Testis (tissue), 3 donors: Measurements from ENCODE around the gene KRT9. TPM values are rescaled to one million over a fixed set of nuclear protein-coding genes. Genes with fewer than 3 reads are reported as not detected.
"Not testable (repeated sequence)": the region's sequence is repeated elsewhere in the genome, so short reads cannot be mapped to it uniquely, and the experiment has no call there.

Experiments used
- DNase-seq: peaks from one replicate; pipeline ENCODE4 v3.0.0-alpha.2; 2019
- H3K27ac ChIP-seq, 2 donors: fragments of 200-600 bp; sonication (generic); one replicate each; pipeline ENCODE4 v1.5.1; 2019
- H3K27me3 ChIP-seq: fragments of 200-600 bp; sonication (generic); one replicate; pipeline ENCODE4 v1.5.1; 2019
- H3K36me3 ChIP-seq: fragments of 200-600 bp; sonication (generic); one replicate; pipeline ENCODE4 v1.5.1; 2017; ENCODE audit warnings: low read depth; ENCODE audit errors: missing control alignments
- H3K4me1 ChIP-seq: fragments of 200-600 bp; sonication (generic); one replicate; pipeline ENCODE4 v1.5.1; 2019
- H3K4me3 ChIP-seq, 2 donors: fragments of 200-600 bp; sonication (generic); one replicate each; pipeline ENCODE4 v1.5.1; 2017 to 2019
- H3K9me3 ChIP-seq: fragments of 200-600 bp; sonication (generic); one replicate; pipeline ENCODE4 v1.5.1; 2017
- POLR2A ChIP-seq: fragments of 450-650 bp; IDR thresholded peaks from one replicate; pipeline ENCODE4 v1.6.1; 2017; ENCODE audit warnings: antibody characterized with exemption, mild to moderate bottlenecking, moderate library complexity
- WGBS, 2 donors: methylation state at CpG; one replicate each; pipeline ENCODE4 v1.1.5; 2018; 5-methylcytosine and 5-hydroxymethylcytosine counted together
- intact Hi-C: fragments of 100-400 bp; cut with DNase I; formaldehyde crosslinking; loops from one replicate; pipeline ENCODE4 v1.15.1; 2023; ENCODE audit warnings: low total_unique reads
- polyA plus RNA-seq: library from polyadenylated mRNA; stranded (reverse); fragments of 350-450 nt; fragmentation: Illumina TruSeq; extraction: RNeasy Lipid Tissue Mini Kit (QIAGEN cat#74804); gene quantifications from one replicate; pipeline ENCODE4 v1.2.3, GENCODE V29; 2014; ENCODE audit warnings: low read depth, low replicate concordance; ENCODE audit not compliant: insufficient read depth
- total RNA-seq, 2 donors: library from RNA; depleted of rRNA; stranded (reverse); fragments of >200 nt; gene quantifications; one replicate each; pipeline ENCODE4 v1.2.3, GENCODE V29; 2016
- TF ChIP-seq, protein P1 (sequence below), 3 experiments: fragments of 450-650 bp in 2 of 3; fragments of 200-600 bp in 1 of 3; sonication (generic) in 1 of 3; IDR thresholded peaks; one replicate each; pipeline ENCODE4 v1.5.1; 2016 to 2019; ENCODE audit warnings: antibody characterized with exemption in 3 of 3, mild to moderate bottlenecking in 2 of 3, moderate library complexity in 1 of 3

Gene KRT9
- total and polyA plus RNA-seq, 3 donors from 2014 or later: 0.29 to 0.43 TPM; not detected in 1

DNA sequence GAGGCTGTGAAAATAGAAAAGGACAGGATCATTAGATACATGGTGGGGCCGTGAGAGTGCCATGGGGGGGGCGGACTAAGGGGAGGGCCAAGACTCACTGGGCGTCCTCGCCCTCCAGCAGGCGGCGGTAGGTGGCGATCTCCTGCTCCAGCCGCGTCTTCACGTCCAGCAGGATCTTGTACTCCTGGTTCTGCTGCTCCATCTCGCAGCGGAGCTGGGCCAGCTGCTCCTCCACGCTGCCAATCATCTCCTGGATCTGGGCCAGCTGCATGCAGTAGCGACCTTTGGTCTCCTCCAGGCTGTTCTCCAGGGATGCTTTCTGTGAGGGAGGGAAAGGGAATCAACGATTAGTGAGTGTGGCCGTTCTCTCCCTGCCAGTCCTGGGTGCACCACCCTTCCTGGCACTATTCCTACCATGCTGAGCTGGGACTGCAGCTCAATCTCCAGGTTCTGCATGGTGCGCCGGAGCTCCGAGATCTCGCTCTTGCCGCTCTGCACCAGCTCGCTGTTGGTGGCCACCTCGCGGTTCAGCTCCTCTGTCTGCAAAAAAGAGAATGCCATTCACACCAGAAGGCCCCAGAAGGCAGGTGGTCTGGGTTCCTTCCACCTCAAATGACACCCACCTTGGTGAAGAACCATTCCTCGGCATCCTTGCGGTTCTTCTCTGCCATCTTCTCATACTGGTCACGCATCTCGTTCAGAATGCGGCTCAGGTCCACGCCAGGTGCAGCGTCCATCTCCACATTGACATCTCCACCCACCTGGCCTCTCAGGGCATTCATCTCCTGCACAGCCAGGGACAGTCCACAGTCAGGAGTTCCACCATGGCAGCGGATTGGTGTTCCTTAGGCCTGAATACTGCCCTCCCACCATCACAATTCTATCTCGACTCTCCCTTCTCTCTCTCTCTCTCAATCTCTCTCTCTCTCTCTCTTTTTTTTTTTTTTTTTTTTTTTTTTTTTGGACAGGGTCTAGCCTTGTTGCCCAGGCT, 11.6 kb upstream of the KRT9 start:
- H3K27me3 ChIP-seq: no peaks in the 10 kb centered on the region
- 88 to 89% methylated on average over 30 to 33 of the region's 33 CpGs for WGBS, 2 donors
- H3K9me3 ChIP-seq: no peaks in the 10 kb centered on the region
- intact Hi-C loops: no loop called here
- H3K36me3 ChIP-seq: no peaks in the 10 kb centered on the region
- H3K4me1 ChIP-seq: no peaks in the 10 kb centered on the region
- no peak for TF ChIP-seq POLR2A
- TF ChIP-seq, protein P1, sequence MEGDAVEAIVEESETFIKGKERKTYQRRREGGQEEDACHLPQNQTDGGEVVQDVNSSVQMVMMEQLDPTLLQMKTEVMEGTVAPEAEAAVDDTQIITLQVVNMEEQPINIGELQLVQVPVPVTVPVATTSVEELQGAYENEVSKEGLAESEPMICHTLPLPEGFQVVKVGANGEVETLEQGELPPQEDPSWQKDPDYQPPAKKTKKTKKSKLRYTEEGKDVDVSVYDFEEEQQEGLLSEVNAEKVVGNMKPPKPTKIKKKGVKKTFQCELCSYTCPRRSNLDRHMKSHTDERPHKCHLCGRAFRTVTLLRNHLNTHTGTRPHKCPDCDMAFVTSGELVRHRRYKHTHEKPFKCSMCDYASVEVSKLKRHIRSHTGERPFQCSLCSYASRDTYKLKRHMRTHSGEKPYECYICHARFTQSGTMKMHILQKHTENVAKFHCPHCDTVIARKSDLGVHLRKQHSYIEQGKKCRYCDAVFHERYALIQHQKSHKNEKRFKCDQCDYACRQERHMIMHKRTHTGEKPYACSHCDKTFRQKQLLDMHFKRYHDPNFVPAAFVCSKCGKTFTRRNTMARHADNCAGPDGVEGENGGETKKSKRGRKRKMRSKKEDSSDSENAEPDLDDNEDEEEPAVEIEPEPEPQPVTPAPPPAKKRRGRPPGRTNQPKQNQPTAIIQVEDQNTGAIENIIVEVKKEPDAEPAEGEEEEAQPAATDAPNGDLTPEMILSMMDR (IDR thresholded peaks at IDR 0.05): no peak
- DNase-seq: no peak
- H3K27ac ChIP-seq: no peak overlapping the region
- H3K4me3 ChIP-seq: no peak overlapping the region

DNA sequence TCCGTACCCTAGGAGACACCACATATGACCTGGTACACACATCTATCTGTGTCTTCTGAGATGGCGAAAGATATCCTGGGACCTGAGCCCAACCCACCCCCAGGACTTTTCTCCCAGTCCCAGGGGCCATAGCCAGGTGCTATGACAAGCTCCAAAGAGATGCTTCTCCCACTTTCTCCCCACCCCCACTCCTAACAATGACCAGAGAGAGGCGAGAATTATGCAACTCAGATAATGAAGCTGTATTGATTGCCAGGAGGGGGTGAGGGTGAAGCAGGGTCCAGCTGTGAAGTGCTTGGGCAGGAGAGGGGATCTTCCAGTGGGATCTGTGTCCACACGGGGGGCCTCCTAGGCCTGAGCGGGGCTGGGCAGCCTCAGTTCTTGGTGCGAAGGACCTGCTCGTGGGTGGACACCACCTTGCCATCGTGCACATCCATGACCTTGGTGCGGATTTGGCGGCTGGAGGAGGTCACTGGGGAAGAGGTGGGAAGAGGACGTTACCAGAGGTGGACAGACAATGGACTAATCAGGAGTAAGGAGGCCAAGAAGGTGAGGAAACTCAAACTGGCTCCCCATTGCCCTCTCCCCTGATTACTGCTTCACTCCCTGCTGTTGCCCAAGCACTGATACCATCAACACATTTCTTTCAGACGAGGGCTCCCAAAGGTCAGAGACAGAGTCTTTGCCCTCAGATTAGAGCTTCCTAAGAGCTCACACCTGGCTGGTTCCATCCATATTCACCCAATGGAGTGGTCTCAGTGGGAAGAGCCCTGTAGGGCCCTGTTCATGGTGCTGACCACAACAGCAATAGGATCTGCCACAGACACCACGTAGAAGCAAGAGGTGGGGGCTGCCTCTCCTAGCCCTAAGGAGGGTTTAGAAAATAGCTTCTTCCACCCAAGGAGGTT, 10.5 kb upstream of the KRT9 start:
- H3K4me1 ChIP-seq, H3K36me3 ChIP-seq, H3K27ac ChIP-seq, H3K9me3 ChIP-seq, H3K4me3 ChIP-seq, intact Hi-C loops, H3K27me3 ChIP-seq, DNase-seq: not testable (repeated sequence)
- 90 to 93% methylated on average over 13 of the region's 13 CpGs for WGBS, 2 donors

DNA sequence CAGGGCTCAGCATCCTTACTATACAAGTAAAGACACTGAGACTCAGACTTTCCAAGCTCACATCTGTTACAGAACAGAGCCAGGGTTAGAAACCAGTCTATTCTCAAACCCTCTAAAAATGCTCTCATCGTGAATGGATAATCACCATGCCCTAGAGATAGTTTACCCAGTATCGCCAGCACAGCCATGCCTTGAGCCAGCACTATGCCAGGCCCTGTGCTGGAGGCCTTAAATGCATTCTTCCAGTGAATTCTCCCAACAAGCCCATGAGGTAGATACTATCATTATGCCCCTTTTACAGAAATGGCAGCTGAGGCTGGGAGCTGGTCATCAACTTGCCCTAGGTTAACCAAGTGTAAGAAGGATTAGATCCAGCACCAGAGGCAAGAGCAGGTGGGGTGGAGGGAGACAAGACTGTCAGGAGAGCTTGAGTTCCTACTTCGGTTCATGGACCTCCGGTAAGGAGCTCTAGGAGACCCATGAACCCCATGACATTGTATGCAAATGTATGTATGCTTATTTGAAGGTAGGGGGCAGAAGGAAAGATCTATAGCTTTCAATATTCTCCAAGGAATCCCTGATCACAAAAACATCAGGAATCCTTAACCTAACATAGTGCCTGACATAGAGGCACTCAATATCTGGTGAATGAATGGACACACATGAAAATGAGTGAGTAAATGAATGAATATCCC, 9.7 kb upstream of the KRT9 start:
- WGBS, 2 donors: 91 to 96% methylated on average over 4 of the region's 4 CpGs
- H3K4me3 ChIP-seq: no peak overlapping the region
- no peaks in the 10 kb centered on the region for H3K27me3 ChIP-seq
- DNase-seq: no peak
- H3K9me3 ChIP-seq: no peaks in the 10 kb centered on the region
- H3K36me3 ChIP-seq: no peaks in the 10 kb centered on the region
- H3K27ac ChIP-seq: no peak overlapping the region
- no peak for TF ChIP-seq POLR2A
- TF ChIP-seq, protein P1 (IDR thresholded peaks at IDR 0.05): no peak
- intact Hi-C loops: no loop called here
- H3K4me1 ChIP-seq: no peaks in the 10 kb centered on the region

DNA sequence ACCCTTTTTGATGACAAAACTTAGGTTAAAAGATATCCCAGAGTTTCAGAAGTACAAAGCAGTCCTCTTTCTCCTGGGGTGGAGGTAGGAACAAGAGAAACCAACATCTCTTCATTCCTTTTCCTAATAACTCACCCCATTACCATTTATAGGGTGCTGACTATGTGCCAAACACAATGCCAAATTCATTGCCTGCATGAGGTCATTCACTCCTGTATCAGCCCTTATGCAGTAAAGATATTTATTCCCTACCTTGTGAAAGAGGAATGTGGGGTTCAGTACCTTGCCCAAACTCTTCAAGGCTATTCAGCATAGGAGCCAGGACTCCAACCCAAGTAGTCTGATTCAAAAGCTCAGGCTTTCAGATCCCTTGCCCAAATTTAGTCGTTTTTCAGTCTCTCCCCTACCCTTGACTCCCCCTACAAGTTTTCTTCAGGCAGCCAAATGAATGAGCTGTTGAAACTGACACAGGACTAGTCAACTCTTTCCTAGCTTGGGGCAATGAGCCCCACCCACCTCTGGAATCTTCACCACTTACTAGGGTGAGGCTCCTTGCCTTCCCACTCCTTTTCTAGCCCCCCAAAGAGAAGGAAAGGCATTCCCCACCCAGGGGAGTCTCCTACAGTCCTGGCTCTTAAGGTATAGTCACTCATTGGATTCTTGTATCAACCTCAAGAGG, 9.0 kb upstream of the KRT9 start:
- WGBS, 2 donors: 55 to 68% methylated on average over 1 of the region's 1 CpG
- H3K27me3 ChIP-seq: no peaks in the 10 kb centered on the region
- no peaks in the 10 kb centered on the region for H3K4me1 ChIP-seq
- H3K4me3 ChIP-seq: no peak overlapping the region
- TF ChIP-seq, protein P1 (IDR thresholded peaks at IDR 0.05): no peak
- no peak for TF ChIP-seq POLR2A
- no peak overlapping the region for H3K27ac ChIP-seq
- DNase-seq: no peak
- no peaks in the 10 kb centered on the region for H3K36me3 ChIP-seq
- intact Hi-C loops: no loop called here
- H3K9me3 ChIP-seq: no peaks in the 10 kb centered on the region
